GM12891 (cell line): Measurements from ENCODE around the gene ACYP2.

Source experiments
- PAX5 ChIP-seq: IDR thresholded peaks from 2 replicates; pipeline ENCODE4 v1.6.1; 2011; ENCODE audit warnings: low read length, moderate library complexity, mild to moderate bottlenecking; ENCODE audit not compliant: insufficient read depth, severe bottlenecking
- POLR2A ChIP-seq: IDR thresholded peaks from 2 replicates; pipeline ENCODE4 v1.6.1; 2011; ENCODE audit warnings: low read depth, low read length, control low read depth
- POLR2AphosphoS5 ChIP-seq: IDR thresholded peaks from 2 replicates; pipeline ENCODE4 v1.6.1; 2011; ENCODE audit warnings: low read depth, low read length, control low read depth
- POU2F2 ChIP-seq: IDR thresholded peaks from 2 replicates; pipeline ENCODE4 v1.6.1; 2011; ENCODE audit warnings: low read depth, mild to moderate bottlenecking, control low read depth, low read length, moderate library complexity
- TAF1 ChIP-seq: IDR thresholded peaks from 2 replicates; pipeline ENCODE4 v1.6.1; 2011; ENCODE audit warnings: low read depth, low read length, control low read depth

GRCh38 chr2:54107455-54107764 is 8.0 kb upstream of the ACYP2 start:
- no peak for TF ChIP-seq POLR2AphosphoS5
- no peak for TF ChIP-seq POLR2A
- TF ChIP-seq PAX5 = no peak
- TF ChIP-seq TAF1 = no peak
- TF ChIP-seq POU2F2 = no peak
